ENCODE results near the gene MMP23B. TPM values are rescaled to one million over a fixed set of nuclear protein-coding genes. Genes with fewer than 3 reads are reported as not detected.

MMP23B gene
- total RNA-seq, 2 experiments from 2014 or later, result 1.8 to 2.3 TPM

DNA sequence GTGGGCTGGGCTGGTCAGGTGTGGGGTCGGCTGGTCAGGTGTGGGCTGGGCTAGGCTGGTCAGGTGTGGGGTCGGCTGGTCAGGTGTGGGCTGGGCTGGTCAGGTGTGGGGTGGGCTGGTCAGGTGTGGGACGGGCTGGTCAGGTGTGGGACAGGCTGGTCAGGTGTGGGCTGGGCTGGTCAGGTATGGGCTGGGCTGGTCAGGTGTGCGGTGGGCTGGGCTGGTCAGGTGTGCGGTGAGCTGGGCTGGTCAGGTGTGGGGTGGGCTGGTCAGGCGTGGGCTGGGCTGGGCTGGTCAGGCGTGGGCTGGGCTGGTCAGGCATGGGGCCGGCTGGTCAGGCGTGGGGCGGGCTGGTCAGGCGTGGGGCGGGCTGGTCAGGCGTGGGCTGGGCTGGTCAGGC lies 25.7 kb upstream of the MMP23B start:
- H3K4me3 Mint-ChIP-seq, result no peak overlapping the region
- H3K27me3 Mint-ChIP-seq, result no peaks in the 10 kb centered on the region
- H3K27ac Mint-ChIP-seq, result no peak overlapping the region
- DNase-seq, result no peak
- POLR2A ChIA-PET, result no interaction called here
- H3K9me3 Mint-ChIP-seq, result no peaks in the 10 kb centered on the region
- no peaks in the 10 kb centered on the region for H3K36me3 Mint-ChIP-seq (ENCODE audit: low read depth)
- CTCF ChIA-PET, result interaction anchor here (1.4 kb wide), 1 partner anchor 9 kb away, joined by 6 read pairs; no protein-coding TSS in a partner anchor
- peaks cover 14% of the 10 kb centered on the region for H3K4me1 Mint-ChIP-seq

DNA sequence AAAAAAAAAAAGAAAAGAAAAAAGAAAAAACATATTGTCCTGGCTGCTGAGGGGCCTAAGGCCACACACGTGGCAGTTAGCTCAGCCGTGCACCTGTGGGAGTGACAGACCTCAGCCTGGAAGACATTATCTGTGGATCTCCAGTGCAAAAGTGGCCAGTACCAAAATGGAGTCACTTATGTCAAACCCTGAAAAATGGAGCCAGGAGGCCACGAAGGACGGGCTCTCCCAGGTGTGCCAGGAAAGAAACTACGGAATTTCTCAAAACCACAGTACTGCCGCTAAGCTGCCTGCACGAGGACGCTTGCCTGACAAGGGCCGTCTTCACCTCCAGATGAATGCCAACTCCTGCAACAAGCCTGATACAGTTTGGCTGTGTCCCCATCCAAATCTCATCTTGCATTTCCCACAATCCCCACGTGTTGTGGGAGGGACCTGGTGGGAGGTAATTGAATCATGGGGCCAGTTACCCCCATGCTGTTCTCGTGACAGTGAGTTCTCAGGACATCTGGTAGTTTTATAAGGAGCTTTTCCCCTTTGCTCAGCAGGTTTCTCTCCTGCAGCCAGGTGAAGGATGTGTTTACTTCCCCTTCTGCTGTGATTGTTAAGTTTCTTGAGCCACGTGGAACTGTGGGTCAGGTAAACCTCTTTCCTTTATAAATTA lies 22.0 kb upstream of the MMP23B start:
- Mint-ChIP-seq H3K36me3 (ENCODE audit: low read depth) (peaks cover 4% of the 10 kb centered on the region), H3K27me3 (no peaks in the 10 kb centered on the region), H3K4me1 (peaks cover 31% of the 10 kb centered on the region), H3K27ac (no peak overlapping the region), H3K9me3 (no peaks in the 10 kb centered on the region), H3K4me3 (no peak overlapping the region)
- ChIA-PET CTCF (interaction anchor here (0.7 kb wide), 1 partner anchor 220 kb away, joined by 4 read pairs; no protein-coding TSS in a partner anchor), POLR2A (no interaction called here)
- no peak for DNase-seq

DNA sequence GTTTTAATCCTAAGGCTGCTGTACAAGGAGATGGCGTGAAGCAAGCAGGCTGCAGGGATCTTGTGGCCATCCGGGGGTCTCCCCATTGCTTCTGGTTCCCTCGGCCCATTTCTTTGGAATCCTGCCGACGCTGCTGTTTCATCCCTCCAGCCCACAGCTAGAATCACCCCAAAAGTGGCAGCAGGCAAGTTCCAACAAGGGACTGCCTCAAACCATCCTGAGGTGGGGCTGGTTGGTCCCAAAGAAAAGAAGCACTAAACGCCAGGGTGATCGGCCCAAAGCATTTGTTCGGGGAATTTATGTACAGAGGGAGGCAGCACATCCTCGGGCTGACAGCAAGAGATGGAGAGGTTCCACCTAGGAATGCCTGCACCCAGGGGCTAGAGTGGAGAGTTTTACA lies 21.2 kb upstream of the MMP23B start:
- H3K36me3 Mint-ChIP-seq (ENCODE audit: low read depth), result peaks cover 4% of the 10 kb centered on the region
- H3K9me3 Mint-ChIP-seq, result no peaks in the 10 kb centered on the region
- ChIA-PET CTCF (no interaction called here), POLR2A (no interaction called here)
- no peaks in the 10 kb centered on the region for H3K27me3 Mint-ChIP-seq
- peaks cover 31% of the 10 kb centered on the region for H3K4me1 Mint-ChIP-seq
- no peak overlapping the region for H3K4me3 Mint-ChIP-seq
- no peak for DNase-seq
- no peak overlapping the region for H3K27ac Mint-ChIP-seq

GRCh38 chr1:1612104-1612400 lies 19.9 kb upstream of the MMP23B start:
- Mint-ChIP-seq H3K27me3 (no peaks in the 10 kb centered on the region), H3K4me3 (no peak overlapping the region), H3K9me3 (no peaks in the 10 kb centered on the region), H3K27ac (no peak overlapping the region), H3K4me1 (peaks cover 31% of the 10 kb centered on the region), H3K36me3 (ENCODE audit: low read depth) (peaks cover 4% of the 10 kb centered on the region)
- ChIA-PET POLR2A (no interaction called here), CTCF (no interaction called here)
- DNase-seq, result no peak

DNA sequence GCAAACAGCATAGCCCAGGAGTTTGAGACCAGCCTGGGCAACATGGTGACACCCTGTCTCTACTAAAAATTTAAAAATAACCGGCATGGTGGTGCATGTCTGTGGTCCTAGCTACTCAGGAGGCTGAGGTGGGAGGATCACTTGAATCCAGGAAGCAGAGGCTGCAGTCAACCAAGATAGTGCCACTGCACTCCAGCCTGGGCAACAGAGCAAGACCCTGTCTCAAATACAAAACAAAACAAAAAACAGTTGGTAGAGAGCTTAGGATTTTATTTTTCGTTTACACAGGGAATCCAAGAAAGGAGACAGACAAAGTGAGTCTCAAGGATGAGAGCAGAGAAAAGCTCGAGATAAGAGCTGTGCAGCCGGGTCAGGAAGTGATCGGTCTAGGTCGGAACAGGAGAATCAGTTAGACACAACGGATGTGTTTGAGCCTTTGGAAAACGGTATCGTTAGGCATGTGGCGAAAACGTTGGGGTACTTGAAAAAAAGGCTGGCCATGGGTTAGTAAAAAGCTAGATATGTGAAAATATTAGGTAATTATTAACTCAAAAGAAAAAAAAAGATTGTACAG lies 18.4 kb upstream of the MMP23B start:
- DNase-seq, result no peak
- POLR2A ChIA-PET, result interaction anchor here (0.6 kb wide), 1 partner anchor 651 kb away, joined by 3 read pairs; no protein-coding TSS in a partner anchor

DNA sequence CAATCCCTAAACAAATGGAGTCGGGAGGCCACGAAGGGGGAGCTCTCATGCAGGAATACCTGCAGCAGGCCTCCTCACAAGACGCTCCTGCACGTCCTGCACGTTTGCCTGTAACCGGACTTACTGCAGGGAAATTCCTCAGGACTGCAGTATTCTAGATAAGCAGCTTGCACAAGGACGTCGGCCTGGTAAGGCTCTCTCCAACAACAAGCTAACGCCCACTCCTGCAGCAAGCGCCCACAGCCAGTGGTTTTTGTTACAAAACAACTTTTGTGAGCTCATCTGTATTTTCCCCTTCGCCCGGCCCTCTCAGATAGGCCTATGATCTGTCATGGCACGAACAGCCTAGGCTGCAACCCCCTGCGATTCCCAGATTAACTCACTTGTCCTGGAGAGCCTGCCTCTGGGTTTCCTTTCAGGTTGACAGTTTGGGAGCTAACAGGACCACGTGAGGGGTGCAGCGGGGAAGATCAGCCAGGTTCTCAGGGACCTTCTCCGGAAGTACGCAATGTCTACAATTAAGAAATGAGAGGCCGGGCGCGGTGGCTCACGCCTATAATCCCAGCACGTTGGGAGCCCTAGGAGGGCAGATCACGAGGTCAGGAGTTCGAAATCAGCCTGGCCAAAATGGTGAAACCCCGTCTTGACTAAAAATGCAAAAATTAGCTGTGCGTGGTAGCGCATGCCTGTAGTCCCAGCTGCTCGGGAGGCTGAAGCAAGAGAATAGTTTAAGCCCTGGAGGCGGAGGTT lies 17.6 kb upstream of the MMP23B start:
- Mint-ChIP-seq H3K4me3 (peak overlapping the region; percentile 89), H3K36me3 (ENCODE audit: low read depth) (peaks cover 7% of the 10 kb centered on the region), H3K9me3 (no peaks in the 10 kb centered on the region), H3K27me3 (no peaks in the 10 kb centered on the region), H3K4me1 (peaks cover 30% of the 10 kb centered on the region), H3K27ac (peak overlapping the region; percentile 97)
- peak; percentile 65 for DNase-seq
- POLR2A ChIA-PET, result no interaction called here
- CTCF ChIA-PET, result interaction anchor here (0.5 to 1.9 kb wide), 12 partner anchors 11 to 294 kb away, joined by 3 to 5 read pairs (median 3); partner anchors contain the start of genes CCNL2 and FNDC10

More for the DNA sequence above, 18.4 kb upstream of the MMP23B start:
- CTCF ChIA-PET, result interaction anchor here (0.7 to 1.9 kb wide), 8 partner anchors 10 to 295 kb away, joined by 3 to 5 read pairs (median 3); partner anchors contain the start of gene FNDC10
- Mint-ChIP-seq H3K4me3 (peak overlapping the region; percentile 89), H3K27me3 (no peaks in the 10 kb centered on the region), H3K36me3 (ENCODE audit: low read depth) (peaks cover 7% of the 10 kb centered on the region), H3K27ac (peak overlapping the region; percentile 97), H3K9me3 (no peaks in the 10 kb centered on the region), H3K4me1 (peaks cover 30% of the 10 kb centered on the region)

GRCh38 chr1:1614954-1615255 lies 17.1 kb upstream of the MMP23B start:
- peaks cover 7% of the 10 kb centered on the region for H3K36me3 Mint-ChIP-seq (ENCODE audit: low read depth)
- H3K27me3 Mint-ChIP-seq, result no peaks in the 10 kb centered on the region
- CTCF ChIA-PET, result interaction anchor here (0.7 to 1.9 kb wide), 8 partner anchors 11 to 631 kb away, joined by 3 to 5 read pairs (median 3); partner anchors contain the start of gene CCNL2
- peak overlapping the region; percentile 97 for H3K27ac Mint-ChIP-seq
- POLR2A ChIA-PET, result no interaction called here
- DNase-seq, result no peak
- peaks cover 30% of the 10 kb centered on the region for H3K4me1 Mint-ChIP-seq
- H3K9me3 Mint-ChIP-seq, result no peaks in the 10 kb centered on the region
- H3K4me3 Mint-ChIP-seq, result peak overlapping the region; percentile 89

DNA sequence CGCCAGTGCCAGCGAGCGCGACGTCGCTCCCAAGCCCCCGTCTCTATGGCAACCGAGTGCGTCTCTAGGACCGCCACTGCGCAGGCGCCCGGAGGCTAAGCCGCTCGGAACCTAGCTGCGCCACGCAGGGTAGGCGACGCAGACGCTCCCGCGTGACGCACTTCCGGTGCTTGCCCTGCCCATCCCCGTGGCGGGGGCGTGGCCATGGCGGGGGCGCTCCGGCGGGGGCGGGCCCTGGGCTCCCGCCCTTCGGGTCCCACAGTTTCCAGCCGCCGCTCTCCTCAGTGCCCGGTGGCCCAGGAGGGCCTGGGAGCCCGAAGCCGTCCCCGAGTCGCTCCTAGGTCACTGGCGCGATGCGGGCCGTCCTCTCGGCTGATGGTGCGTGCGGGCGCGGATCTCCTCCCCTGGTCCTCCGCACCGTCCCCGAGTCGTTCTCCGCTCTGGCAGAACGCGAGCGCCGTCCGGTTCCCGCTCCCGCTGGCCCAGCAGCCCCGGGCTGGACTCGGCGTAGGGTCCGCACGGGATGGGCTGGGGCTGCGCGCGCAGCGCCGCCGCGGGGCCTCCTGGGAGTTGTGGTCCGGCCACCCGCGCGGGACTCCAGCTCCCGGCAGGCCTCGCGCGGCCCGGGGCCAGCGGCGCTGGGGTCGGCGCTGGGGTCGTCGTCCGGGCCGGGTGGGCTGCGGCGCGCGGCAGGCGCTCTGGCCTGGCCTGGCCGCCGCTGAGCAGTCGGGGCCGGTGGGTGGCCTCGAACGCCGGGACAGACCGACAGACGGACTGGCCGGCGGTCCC lies 16.5 kb upstream of the MMP23B start, which contains the start of gene MIB2:
Gene MIB2 (plus strand): TSS at position 245 of the 789 bp plus-strand sequence. CDS start 7,953 bp downstream, outside the sequence.
- Mint-ChIP-seq H3K27ac (peak within 1 kb of the TSS; percentile 97), H3K4me1 (peaks cover 30% of the 10 kb centered on the region), H3K27me3 (no peaks in the 10 kb centered on the region), H3K4me3 (peak within 1 kb of the TSS; percentile 89), H3K9me3 (no peaks in the 10 kb centered on the region), H3K36me3 (ENCODE audit: low read depth) (peaks cover 7% of the 10 kb centered on the region)
- ChIA-PET POLR2A (interaction anchor here (0.5 kb wide), 1 partner anchor 64 kb away, joined by 3 read pairs; no protein-coding TSS in a partner anchor), CTCF (interaction anchor here (0.5 to 1.4 kb wide), 10 partner anchors 11 to 631 kb away, joined by 3 to 4 read pairs (median 3); partner anchors contain the start of gene CCNL2)
- DNase-seq, result peak; percentile 97

GRCh38 chr1:1616045-1616790 lies 15.8 kb upstream of the MMP23B start:
- ChIA-PET CTCF (interaction anchor here (0.8 to 1.6 kb wide), 7 partner anchors 10 to 632 kb away, joined by 3 to 6 read pairs (median 3); no protein-coding TSS in a partner anchor), POLR2A (interaction anchor here (0.5 kb wide), 1 partner anchor 63 kb away, joined by 3 read pairs; no protein-coding TSS in a partner anchor)
- Mint-ChIP-seq H3K9me3 (no peaks in the 10 kb centered on the region), H3K27me3 (no peaks in the 10 kb centered on the region), H3K36me3 (ENCODE audit: low read depth) (peaks cover 7% of the 10 kb centered on the region), H3K4me3 (peak overlapping the region; percentile 79), H3K4me1 (peaks cover 30% of the 10 kb centered on the region), H3K27ac (peak overlapping the region; percentile 88)
- DNase-seq, result peak; percentile 43

DNA sequence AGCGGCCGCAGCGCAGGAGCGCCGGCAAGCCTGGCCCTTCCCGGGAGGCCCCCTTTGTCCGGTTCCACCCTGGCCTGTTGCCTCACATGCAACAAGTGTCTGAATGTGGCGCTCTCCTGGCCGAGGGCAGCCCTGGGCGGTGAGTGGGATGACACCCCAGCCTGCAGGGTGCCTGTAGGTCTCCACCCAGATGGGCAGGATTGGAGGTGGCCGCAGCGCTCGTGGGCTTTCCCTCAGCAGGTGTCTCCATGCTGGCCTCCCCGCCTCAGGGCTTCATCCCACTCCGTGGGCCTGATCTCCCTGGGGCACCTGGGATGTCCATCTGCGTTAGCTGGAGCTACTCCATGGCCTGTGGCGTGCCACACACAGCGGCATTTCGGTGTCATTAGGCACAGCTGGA lies 15.1 kb upstream of the MMP23B start:
- Mint-ChIP-seq H3K36me3 (ENCODE audit: low read depth) (peaks cover 7% of the 10 kb centered on the region), H3K27ac (peak overlapping the region; percentile 76), H3K9me3 (no peaks in the 10 kb centered on the region), H3K27me3 (no peaks in the 10 kb centered on the region), H3K4me1 (peaks cover 30% of the 10 kb centered on the region), H3K4me3 (peak overlapping the region; percentile 79)
- no peak for DNase-seq
- ChIA-PET CTCF (interaction anchor here (0.6 to 1.6 kb wide), 3 partner anchors 10 to 63 kb away, joined by 3 to 6 read pairs (median 3); no protein-coding TSS in a partner anchor), POLR2A (no interaction called here)

GRCh38 chr1:1617516-1617915 lies 14.5 kb upstream of the MMP23B start:
- DNase-seq, result no peak
- no peaks in the 10 kb centered on the region for H3K9me3 Mint-ChIP-seq
- peaks cover 7% of the 10 kb centered on the region for H3K36me3 Mint-ChIP-seq (ENCODE audit: low read depth)
- H3K4me1 Mint-ChIP-seq, result peaks cover 26% of the 10 kb centered on the region
- ChIA-PET CTCF (interaction anchor here (0.6 to 1.6 kb wide), 3 partner anchors 12 to 167 kb away, joined by 3 to 6 read pairs (median 3); no protein-coding TSS in a partner anchor), POLR2A (no interaction called here)
- H3K27me3 Mint-ChIP-seq, result no peaks in the 10 kb centered on the region
- H3K4me3 Mint-ChIP-seq, result peak overlapping the region; percentile 79
- H3K27ac Mint-ChIP-seq, result peak overlapping the region; percentile 76

Measured in activated CD4-positive, alpha-beta T cell treated with anti-CD3 and anti-CD28 coated beads, Interleukin-2, amount 10 ng/mL, durations not matched to agents 7 days and 5 days (primary cell).